Right atrium auricular region (tissue), 2 donors: ENCODE measurements around the gene NR2F1-AS1. TPM values are rescaled to one million over a fixed set of nuclear protein-coding genes. Genes with fewer than 3 reads are reported as not detected.
A peak's percentile ranks its signal among the peaks of the same experiment; 100 is the strongest.

Source experiments
- DNase-seq: peaks from one replicate; pipeline ENCODE4 v3.0.0-alpha.2; 2019; ENCODE audit warnings: low spot score
- H3K27ac ChIP-seq, 2 donors: fragments of 200-600 bp; sonication (generic); 1 replicate in 1 of 2; 2 replicates in 1 of 2; pipeline ENCODE4 v1.5.1; 2016 to 2019
- H3K27me3 ChIP-seq, 2 donors: fragments of 200-600 bp; sonication (generic); one replicate each; pipeline versions ENCODE4 v1.5.1 to v1.6.0; 2017 to 2019
- H3K36me3 ChIP-seq: fragments of 200-600 bp; sonication (generic); one replicate; pipeline ENCODE4 v1.5.1; 2016
- H3K4me1 ChIP-seq, 2 donors: fragments of 200-600 bp; sonication (generic); one replicate each; pipeline versions ENCODE4 v1.5.1 to v1.6.0; 2017 to 2019
- H3K4me3 ChIP-seq, 2 donors: fragments of 200-600 bp; sonication (generic); 1 replicate in 1 of 2; 2 replicates in 1 of 2; pipeline ENCODE4 v1.5.1; 2017 to 2019; ENCODE audit warnings: mild to moderate bottlenecking in 1 of 2, moderate library complexity in 1 of 2
- H3K9me3 ChIP-seq, 2 donors: fragments of 200-600 bp; sonication (generic); one replicate each; pipeline ENCODE4 v1.5.1; 2019
- total RNA-seq, 2 donors: library from RNA; depleted of rRNA; stranded (reverse); fragments of >200 nt; gene quantifications; one replicate each; pipeline ENCODE4 v1.1.0, GENCODE V29; 2016
- TF ChIP-seq, protein P1 (sequence below), 2 donors: fragments of 200-600 bp; sonication (generic); IDR thresholded peaks; one replicate each; pipeline ENCODE4 v1.5.1; 2019; ENCODE audit warnings: antibody characterized with exemption in 2 of 2

The NR2F1-AS1 gene
- total RNA-seq, 2 donors from 2014 or later, result 7.1 to 11.0 TPM

DNA sequence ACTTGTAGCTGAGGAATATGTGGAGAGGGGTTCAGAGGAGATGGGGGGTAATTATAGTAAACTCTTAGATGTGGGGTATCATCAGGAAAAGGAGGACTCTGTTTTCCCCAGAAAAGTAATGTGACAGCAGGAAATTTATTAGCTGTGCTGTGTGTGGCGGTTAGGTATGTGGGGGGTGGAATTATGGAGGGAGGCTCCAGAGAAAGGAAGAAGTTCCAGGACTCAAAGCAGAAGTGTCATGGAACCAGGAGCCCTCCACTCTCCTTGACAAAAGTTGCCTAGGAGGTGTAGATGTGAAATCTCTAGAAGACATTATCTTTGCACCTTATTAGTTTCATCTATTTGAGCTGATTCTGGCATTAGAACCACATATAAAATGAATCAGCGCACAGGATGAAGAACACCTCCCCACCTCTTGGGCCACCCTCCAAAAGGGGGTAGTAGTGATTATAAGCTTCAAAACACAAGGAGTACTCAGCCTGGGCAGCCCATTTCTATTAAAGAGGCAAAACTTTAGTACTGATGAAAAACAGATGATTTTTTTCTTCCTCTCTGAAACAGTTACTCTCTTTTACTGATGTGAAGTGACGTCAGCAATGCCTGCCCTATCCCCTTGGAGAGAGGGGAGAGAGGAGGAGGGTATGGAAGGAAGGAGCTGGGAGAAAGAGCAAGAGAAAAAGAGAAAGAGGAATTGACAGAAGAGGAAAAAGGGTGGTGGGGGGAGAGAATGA is 20.2 kb upstream of the NR2F1-AS1 start:
- H3K27ac ChIP-seq, result peak overlapping the region; percentile 69 to 85
- DNase-seq, result no peak
- H3K4me1 ChIP-seq, result peaks cover 0 to 41% of the 10 kb centered on the region in 2 donors
- peak overlapping the region; percentile 23 to 28 for H3K4me3 ChIP-seq
- TF ChIP-seq, protein P1, sequence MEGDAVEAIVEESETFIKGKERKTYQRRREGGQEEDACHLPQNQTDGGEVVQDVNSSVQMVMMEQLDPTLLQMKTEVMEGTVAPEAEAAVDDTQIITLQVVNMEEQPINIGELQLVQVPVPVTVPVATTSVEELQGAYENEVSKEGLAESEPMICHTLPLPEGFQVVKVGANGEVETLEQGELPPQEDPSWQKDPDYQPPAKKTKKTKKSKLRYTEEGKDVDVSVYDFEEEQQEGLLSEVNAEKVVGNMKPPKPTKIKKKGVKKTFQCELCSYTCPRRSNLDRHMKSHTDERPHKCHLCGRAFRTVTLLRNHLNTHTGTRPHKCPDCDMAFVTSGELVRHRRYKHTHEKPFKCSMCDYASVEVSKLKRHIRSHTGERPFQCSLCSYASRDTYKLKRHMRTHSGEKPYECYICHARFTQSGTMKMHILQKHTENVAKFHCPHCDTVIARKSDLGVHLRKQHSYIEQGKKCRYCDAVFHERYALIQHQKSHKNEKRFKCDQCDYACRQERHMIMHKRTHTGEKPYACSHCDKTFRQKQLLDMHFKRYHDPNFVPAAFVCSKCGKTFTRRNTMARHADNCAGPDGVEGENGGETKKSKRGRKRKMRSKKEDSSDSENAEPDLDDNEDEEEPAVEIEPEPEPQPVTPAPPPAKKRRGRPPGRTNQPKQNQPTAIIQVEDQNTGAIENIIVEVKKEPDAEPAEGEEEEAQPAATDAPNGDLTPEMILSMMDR (IDR thresholded peaks at IDR 0.05), result no peak
- no peaks in the 10 kb centered on the region for H3K9me3 ChIP-seq
- H3K36me3 ChIP-seq, result no peaks in the 10 kb centered on the region
- H3K27me3 ChIP-seq, result peaks cover 0 to 15% of the 10 kb centered on the region in 2 donors

- H3K27ac ChIP-seq, result peak overlapping the region; percentile 69 to 85
- H3K9me3 ChIP-seq, result no peaks in the 10 kb centered on the region
- H3K27me3 ChIP-seq, result peaks cover 0 to 15% of the 10 kb centered on the region in 2 donors
- H3K4me1 ChIP-seq, result peaks cover 0 to 41% of the 10 kb centered on the region in 2 donors
- peak overlapping the region; percentile 15 to 23 for H3K4me3 ChIP-seq
- DNase-seq, result no peak
- H3K36me3 ChIP-seq, result no peaks in the 10 kb centered on the region
- TF ChIP-seq, protein P1 (IDR thresholded peaks at IDR 0.05), result no peak
Measured at GRCh38 chr5:93600409-93601070, 19.5 kb upstream of the NR2F1-AS1 start.

DNA sequence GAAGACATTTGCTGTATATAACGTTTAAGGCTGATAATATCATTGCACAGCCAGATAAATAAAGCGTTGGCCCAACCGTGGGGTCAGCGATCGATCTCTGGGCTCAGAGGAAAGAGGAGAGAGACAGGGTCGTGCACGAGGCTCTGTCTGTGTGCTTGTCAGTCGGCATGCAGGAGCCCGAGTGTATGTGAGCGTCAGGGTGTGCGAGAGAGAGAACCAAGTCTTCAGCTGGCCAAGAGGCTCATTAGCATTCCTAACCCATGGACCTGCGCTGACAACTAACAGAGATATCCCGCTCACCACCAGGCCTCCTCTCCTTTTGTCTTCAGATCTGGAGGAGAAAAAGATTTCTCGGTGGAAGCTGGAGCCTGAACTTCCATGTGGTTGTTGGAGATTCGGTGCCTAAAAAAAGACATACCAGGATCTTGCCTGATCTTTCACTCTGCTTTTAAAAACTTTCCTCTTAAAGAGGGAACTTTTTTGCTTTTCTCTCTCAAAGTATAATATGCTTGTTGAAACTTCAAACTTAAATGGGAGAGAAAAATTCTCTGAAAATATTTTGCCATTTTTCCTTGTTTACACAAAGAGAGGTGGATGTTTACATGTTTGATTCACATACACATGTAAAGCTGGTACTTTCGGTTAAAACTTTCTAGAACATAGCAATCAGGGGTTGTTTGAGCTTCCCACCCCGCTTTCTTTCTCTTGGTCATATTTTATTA is 18.5 kb upstream of the NR2F1-AS1 start:
- peaks cover 0 to 18% of the 10 kb centered on the region in 2 donors for H3K27me3 ChIP-seq
- H3K9me3 ChIP-seq, result no peaks in the 10 kb centered on the region
- TF ChIP-seq, protein P1 (IDR thresholded peaks at IDR 0.05), result no peak
- peak overlapping the region in 1 of 2 donors; percentile 10 for H3K4me3 ChIP-seq
- peaks cover 0 to 40% of the 10 kb centered on the region in 2 donors for H3K4me1 ChIP-seq
- no peaks in the 10 kb centered on the region for H3K36me3 ChIP-seq
- peak overlapping the region; percentile 69 to 85 for H3K27ac ChIP-seq
- DNase-seq, result no peak

DNA sequence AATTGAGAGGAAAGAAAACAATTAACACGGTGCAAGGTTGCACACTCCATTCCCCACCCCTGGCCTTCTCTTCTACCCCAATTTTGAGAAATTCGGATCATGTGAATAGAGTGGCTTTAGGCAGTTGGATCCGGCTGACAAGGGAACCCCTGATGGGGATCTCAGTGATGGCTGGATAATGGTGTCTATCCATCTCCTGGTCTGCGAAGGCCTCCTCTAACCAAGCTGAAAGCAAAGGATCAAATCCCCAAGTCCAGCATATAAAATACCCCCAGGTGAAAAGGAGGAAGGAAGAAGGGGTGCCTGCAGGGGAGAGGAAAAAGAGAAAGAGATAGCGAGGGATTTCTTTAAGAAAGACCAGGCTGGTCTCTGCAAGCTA is 18.0 kb upstream of the NR2F1-AS1 start:
- no peak for DNase-seq
- H3K4me3 ChIP-seq, result peak overlapping the region in 1 of 2 donors; percentile 10
- peaks cover 0 to 13% of the 10 kb centered on the region in 2 donors for H3K27me3 ChIP-seq
- peaks cover 0 to 35% of the 10 kb centered on the region in 2 donors for H3K4me1 ChIP-seq
- no peaks in the 10 kb centered on the region for H3K9me3 ChIP-seq
- peak overlapping the region; percentile 69 to 85 for H3K27ac ChIP-seq
- no peaks in the 10 kb centered on the region for H3K36me3 ChIP-seq
- TF ChIP-seq, protein P1 (IDR thresholded peaks at IDR 0.05), result no peak

DNA sequence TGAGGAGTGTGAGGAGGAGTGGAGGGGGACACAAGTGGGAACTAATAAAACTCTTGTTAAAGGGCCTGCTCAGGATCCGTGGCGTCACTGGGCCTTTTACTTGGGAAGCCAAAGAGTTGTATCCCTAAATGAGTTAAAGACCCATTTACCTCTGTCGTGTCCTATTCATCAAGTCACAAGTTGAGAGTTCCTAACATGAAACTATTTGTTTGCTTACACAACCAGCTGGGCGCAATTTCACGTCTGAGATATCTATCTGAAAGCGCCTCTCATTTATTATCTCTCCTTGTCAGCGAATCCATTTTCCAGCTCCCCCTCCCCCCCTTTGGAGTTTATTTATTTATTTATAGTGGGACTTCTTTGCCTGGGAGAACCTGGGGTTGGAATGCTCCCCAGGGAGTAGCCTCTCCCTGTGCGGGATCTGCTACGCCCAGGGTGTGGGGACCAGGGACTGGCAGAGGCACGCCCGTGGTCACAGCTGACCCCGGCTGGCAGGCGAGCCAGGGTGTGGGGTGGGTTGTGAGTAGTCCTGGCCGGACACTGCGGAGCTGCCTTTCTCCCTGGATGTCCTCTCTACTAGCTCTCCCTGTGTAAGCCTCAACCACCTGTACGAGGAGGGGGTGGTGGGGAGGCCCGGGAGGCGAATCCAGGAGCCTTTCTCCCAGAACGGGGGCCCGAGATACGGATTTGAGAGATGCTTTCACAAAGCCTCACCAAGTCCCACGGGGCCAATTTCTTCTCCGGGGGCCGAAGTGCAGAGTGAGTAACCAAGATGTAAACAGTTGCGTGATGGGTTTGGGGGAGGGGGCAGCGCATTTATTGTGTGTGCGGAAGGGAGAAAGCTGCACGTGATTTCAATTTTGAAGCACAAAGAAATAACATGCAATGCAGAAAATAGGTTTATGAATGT is 17.3 kb upstream of the NR2F1-AS1 start:
- no peaks in the 10 kb centered on the region for H3K36me3 ChIP-seq
- H3K4me1 ChIP-seq, result peaks cover 0 to 40% of the 10 kb centered on the region in 2 donors
- DNase-seq, result no peak
- peak overlapping the region; percentile 69 to 85 for H3K27ac ChIP-seq
- H3K27me3 ChIP-seq, result peaks cover 0 to 9% of the 10 kb centered on the region in 2 donors
- TF ChIP-seq, protein P1 (IDR thresholded peaks at IDR 0.05), result no peak
- H3K4me3 ChIP-seq, result peak overlapping the region in 1 of 2 donors; percentile 10
- H3K9me3 ChIP-seq, result no peaks in the 10 kb centered on the region
